Ovary (tissue), 9 donors: ENCODE data around the gene TOB2. TPM values are rescaled to one million over a fixed set of nuclear protein-coding genes. Genes with fewer than 3 reads are reported as not detected.
"Not testable (repeated sequence)": the region's sequence is repeated elsewhere in the genome, so short reads cannot be mapped to it uniquely, and the experiment has no call there.

Experiments
- DNase-seq, 5 donors: peaks; one replicate each; pipeline ENCODE4 v3.0.0-alpha.2; 2019 to 2020
- H3K27ac ChIP-seq, 2 donors: fragments of 200-600 bp; one replicate each; pipeline versions ENCODE4 v1.5.1 to v1.8.0; 2019 to 2022
- H3K27me3 ChIP-seq: fragments of 200-600 bp; one replicate; pipeline ENCODE4 v1.8.0; 2022
- H3K36me3 ChIP-seq: fragments of 200-600 bp; sonication (generic); one replicate; pipeline ENCODE4 v1.5.1; 2019
- H3K4me1 ChIP-seq: one replicate; pipeline ENCODE4 v1.8.1; 2013; ENCODE audit warnings: mild to moderate bottlenecking, moderate library complexity; ENCODE audit not compliant: insufficient read depth
- H3K4me3 ChIP-seq: fragments of 200-600 bp; sonication (generic); one replicate; pipeline ENCODE4 v1.5.1; 2017
- H3K9me3 ChIP-seq, 2 donors: fragments of 200-600 bp in 1 of 2; sonication (generic) in 1 of 2; one replicate each; pipeline versions ENCODE4 v1.5.1 to v1.8.1; 2013 to 2019; ENCODE audit warnings: mild to moderate bottlenecking in 1 of 2, moderate library complexity in 1 of 2
- EP300 ChIP-seq: sonication (generic); formaldehyde crosslinking; IDR thresholded peaks from one replicate; pipeline ENCODE4 v1.6.1; 2017; ENCODE audit warnings: antibody characterized with exemption
- POLR2A ChIP-seq: fragments of 450-650 bp; IDR thresholded peaks from one replicate; pipeline ENCODE4 v1.6.1; 2017; ENCODE audit warnings: antibody characterized with exemption, mild to moderate bottlenecking, moderate library complexity
- WGBS, 3 donors: extraction: QIAGEN DNeasy Blood & Tissue Kit in 1 of 3; methylation state at CpG; one replicate each; pipeline versions ENCODE4 v1.1.5 to v1.1.7; 2013 to 2017; 5-methylcytosine and 5-hydroxymethylcytosine counted together
- intact Hi-C, 4 donors: fragments of 100-400 bp; cut with DNase I; formaldehyde crosslinking; loops; one replicate each; pipeline versions ENCODE4 v1.11.0 to v1.15.1; 2022 to 2023
- polyA plus RNA-seq, 2 donors: library from polyadenylated mRNA; stranded (reverse); fragments of 200-250 nt in 1 of 2; fragments of 350-450 nt in 1 of 2; fragmentation: Illumina TruSeq in 1 of 2; extraction: RNeasy Lipid Tissue Mini Kit (QIAGEN cat#74804) in 1 of 2; gene quantifications; one replicate each; pipeline ENCODE4 v1.2.3, GENCODE V29; 2013 to 2014
- total RNA-seq, 7 donors: library from RNA; depleted of rRNA in 2 of 7; stranded (reverse); fragments of >200 nt in 2 of 7; fragmentation: NEBNext Ultra II Directional in 3 of 7; extraction: Animal tissue kit (Norgen Biotek cat#: 25700) in 3 of 7; gene quantifications; one replicate each; pipeline versions ENCODE4 v1.1.0 to v1.2.4, GENCODE V29; 2016 to 2023
- TF ChIP-seq, protein P1 (sequence below), 3 donors: fragments of 450-650 bp in 2 of 3; fragments of 200-600 bp in 1 of 3; IDR thresholded peaks; one replicate each; pipeline versions ENCODE4 v1.5.1 to v1.8.0; 2016 to 2022; ENCODE audit warnings: antibody characterized with exemption in 3 of 3, mild to moderate bottlenecking in 1 of 3
- donor health status: DM: no; HTN: no; CAD: no; lungs with moderate emphysema.
- donor health status: DM: no; HTN: no; CAD: no.
- donor health status: Bipolar disorder and iron deficiency.
- donor health status: DM: yes; HTN: yes; CAD: no.
- donor health status: DM: no; HTN: no; CAD: no.
- donor health status: DM: yes; HTN: yes; CAD: no.

TOB2 gene
- total and polyA plus RNA-seq, 9 donors: 22.8 to 110 (median 57.7) TPM

DNA sequence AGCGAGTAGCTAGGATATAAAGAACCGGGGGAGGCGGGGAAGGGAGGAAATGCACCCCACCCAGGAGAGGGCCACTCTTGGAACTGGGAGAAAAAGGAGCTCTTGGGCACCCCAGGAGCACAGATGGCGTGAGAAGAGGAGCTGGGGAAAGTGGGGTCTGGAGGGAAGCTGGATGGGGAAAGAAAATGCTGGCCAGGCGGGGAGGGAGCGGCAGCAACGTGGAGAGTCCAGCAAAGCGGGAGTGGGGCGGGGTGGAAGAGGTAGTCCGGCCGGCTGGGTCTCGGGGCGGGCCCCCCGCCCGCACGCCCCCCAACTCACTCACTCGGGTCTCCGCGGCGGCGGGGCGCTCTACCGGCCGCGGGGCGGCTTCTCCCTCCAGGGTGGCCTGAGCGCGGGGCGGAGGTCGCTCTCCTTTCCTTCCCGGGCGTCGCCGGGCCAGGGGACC, 522 bp downstream of the TOB2 start:
- peak overlapping the region; percentile 94 for H3K4me3 ChIP-seq
- no peak for TF ChIP-seq EP300
- TF ChIP-seq, protein P1, sequence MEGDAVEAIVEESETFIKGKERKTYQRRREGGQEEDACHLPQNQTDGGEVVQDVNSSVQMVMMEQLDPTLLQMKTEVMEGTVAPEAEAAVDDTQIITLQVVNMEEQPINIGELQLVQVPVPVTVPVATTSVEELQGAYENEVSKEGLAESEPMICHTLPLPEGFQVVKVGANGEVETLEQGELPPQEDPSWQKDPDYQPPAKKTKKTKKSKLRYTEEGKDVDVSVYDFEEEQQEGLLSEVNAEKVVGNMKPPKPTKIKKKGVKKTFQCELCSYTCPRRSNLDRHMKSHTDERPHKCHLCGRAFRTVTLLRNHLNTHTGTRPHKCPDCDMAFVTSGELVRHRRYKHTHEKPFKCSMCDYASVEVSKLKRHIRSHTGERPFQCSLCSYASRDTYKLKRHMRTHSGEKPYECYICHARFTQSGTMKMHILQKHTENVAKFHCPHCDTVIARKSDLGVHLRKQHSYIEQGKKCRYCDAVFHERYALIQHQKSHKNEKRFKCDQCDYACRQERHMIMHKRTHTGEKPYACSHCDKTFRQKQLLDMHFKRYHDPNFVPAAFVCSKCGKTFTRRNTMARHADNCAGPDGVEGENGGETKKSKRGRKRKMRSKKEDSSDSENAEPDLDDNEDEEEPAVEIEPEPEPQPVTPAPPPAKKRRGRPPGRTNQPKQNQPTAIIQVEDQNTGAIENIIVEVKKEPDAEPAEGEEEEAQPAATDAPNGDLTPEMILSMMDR (IDR thresholded peaks at IDR 0.05): no peak
- TF ChIP-seq POLR2A: no peak
- no peaks in the 10 kb centered on the region for H3K27me3 ChIP-seq
- H3K4me1 ChIP-seq: peaks cover 6% of the 10 kb centered on the region
- H3K36me3 ChIP-seq: no peaks in the 10 kb centered on the region
- no peaks in the 10 kb centered on the region for H3K9me3 ChIP-seq
- peak overlapping the region; percentile 82 to 98 for H3K27ac ChIP-seq
- 0 to 1% (median 1%) methylated on average over 25 to 34 of the region's 34 CpGs for WGBS, 3 donors
- DNase-seq: peak; percentile 39 to 67 (median 60)
- intact Hi-C loops: no loop called here

DNA sequence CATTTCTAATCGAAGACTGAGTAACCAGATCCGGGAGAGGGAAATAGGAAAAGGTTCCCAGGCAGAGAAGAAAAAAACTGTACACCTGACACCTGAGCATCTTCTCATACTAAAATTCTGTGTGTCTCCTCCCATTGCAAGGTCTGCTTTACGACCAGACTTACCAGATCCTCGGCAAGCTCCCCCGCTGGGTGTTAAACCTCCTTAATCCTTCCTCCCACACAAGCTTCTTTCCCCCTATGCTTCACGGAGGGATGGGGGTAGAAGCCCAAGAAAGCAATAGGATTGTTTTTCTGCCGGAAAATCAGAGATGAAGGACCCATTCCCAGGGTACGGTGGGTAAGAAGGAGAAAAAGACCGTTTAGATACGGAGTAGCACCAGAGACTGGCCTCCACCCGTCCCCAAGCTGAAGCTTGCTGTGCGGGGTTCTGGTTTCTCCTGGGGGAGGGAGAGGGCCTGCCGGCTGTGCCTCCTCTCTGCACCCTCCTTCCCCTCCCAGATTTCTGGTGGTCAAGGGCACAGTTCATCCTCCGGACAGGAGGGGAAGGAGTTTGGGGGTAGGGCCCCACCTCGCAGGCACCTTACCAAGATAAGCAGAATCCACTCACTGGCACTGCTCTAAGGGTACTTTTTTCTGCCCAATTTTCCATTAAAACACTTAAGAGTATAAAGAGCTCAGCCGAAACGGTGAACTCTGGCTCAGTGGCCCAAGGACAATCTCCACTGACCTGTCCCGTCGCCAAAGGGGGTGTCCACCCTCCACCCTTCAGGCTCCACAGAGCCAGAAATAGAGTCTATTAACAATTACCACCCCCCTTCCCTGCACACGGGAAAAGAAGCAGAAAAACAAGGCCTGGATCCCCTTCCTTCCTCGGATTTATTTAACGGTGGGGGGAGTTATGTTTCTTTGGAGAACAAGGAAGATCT, 1.2 kb downstream of the TOB2 start:
- WGBS, 3 donors: 0 to 1% (median 1%) methylated on average over 22 of the region's 22 CpGs
- Histone ChIP-seq H3K4me3 (peak overlapping the region; percentile 94), H3K9me3 (no peaks in the 10 kb centered on the region), H3K36me3 (no peaks in the 10 kb centered on the region), H3K27me3 (no peaks in the 10 kb centered on the region), H3K4me1 (peaks cover 6% of the 10 kb centered on the region), H3K27ac (peak overlapping the region; percentile 82 to 98)
- TF ChIP-seq POLR2A: no peak
- TF ChIP-seq, protein P1 (IDR thresholded peaks at IDR 0.05): no peak
- DNase-seq: peak in 4 of 5 donors; percentile 47 to 57 (median 55)
- intact Hi-C loops: no loop called here

DNA sequence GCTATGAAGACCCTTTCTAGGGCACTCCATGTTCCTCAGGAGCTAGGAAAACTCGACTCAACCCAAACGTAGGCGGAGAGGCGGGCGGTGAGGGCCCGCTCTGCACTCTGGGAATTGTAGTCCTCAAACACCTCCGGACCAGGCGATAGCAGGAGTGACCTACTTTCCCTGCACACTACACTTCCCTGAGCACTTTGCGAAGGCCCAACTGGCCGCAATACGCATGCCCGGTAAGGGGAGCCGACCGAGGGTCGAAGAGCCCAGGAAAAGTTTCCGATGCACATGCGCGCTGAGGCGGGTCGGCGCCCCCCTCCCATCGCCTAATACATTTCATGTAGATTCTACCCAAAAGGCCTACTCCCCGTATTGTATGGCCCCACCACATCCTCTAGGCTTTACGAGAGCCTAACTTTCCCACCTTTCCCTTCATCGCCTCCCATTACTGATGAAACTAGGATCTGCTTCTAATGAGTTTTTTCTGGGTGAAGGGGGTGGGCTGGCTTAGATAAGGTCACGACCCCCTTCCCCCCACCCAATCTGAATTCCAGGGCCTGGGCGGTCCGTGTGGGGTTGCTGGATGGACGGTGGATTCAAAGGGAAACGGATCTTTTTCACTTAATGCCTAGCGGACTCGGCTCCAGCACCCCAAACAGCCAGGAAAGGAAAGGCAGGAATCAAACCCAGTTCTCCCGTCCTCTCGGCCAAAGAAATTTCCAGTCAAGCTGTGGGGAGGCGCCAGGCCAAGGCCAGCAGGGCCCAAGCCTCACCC, 2.1 kb downstream of the TOB2 start:
- 0 to 1% (median 0%) methylated on average over 35 of the region's 35 CpGs for WGBS, 3 donors
- peaks cover 6% of the 10 kb centered on the region for H3K4me1 ChIP-seq
- H3K27ac ChIP-seq: peak overlapping the region; percentile 82 to 98
- intact Hi-C loops: no loop called here
- TF ChIP-seq, protein P1 (IDR thresholded peaks at IDR 0.05): peak in 2 of 3 donors; percentile 10 to 18
- TF ChIP-seq POLR2A (no peak), EP300 (no peak)
- peak overlapping the region; percentile 94 for H3K4me3 ChIP-seq
- DNase-seq: peak; percentile 92 to 94 (median 93)
- H3K27me3 ChIP-seq: no peaks in the 10 kb centered on the region
- no peaks in the 10 kb centered on the region for H3K9me3 ChIP-seq
- H3K36me3 ChIP-seq: no peaks in the 10 kb centered on the region

DNA sequence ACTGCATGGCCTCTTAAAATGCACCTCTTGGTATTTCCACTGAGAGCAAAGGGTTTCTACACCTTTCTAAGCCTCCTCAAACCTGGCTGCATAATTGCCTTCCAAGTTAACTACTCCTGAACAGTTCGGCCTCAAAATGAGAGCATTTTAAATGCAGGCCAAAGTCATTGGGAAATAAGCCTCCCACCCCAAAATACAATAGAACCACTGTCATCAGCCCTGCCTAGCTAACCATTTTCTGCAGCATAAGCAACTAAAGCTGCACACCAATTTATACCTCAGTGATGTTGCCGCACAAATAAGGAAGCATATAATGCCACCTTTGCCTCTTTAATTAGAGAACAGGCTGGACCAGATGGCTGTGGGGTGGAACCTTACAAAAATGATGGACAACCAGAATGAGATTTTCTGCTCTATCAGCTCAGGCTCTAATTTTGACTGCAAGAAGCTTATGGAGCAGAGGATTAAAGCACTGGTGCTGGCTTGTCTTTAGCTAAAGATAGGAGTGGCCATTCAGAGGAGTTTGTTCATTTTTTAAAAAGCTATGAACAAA, 4.3 kb downstream of the TOB2 start:
- no peaks in the 10 kb centered on the region for H3K27me3 ChIP-seq
- H3K4me3 ChIP-seq: no peak overlapping the region
- no peaks in the 10 kb centered on the region for H3K36me3 ChIP-seq
- peaks cover 3% of the 10 kb centered on the region for H3K4me1 ChIP-seq
- 58 to 70% (median 59%) methylated on average over 2 of the region's 2 CpGs for WGBS, 3 donors
- DNase-seq: no peak
- H3K27ac ChIP-seq: no peak overlapping the region
- H3K9me3 ChIP-seq: no peaks in the 10 kb centered on the region
- TF ChIP-seq, protein P1 (IDR thresholded peaks at IDR 0.05): no peak
- TF ChIP-seq POLR2A (no peak), EP300 (no peak)
- intact Hi-C loops: no loop called here

DNA sequence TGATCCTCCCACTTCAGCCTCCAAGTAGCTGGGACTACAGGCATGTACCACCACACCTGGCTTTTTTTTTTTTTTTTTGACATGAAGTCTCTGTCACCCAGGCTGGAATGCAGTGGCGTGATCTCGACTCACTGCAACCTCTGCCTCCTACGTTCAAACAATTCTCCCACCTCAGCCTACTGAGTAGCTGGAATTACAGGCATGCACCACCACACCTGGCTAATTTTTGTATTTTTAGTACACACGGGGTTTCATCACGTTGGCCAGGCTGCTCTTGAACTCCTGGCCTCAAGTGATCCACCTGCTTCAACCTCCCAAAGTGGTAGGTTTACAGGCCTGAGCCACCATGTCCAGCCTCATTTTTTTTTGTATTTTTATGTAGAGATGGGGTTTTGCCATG, 6.1 kb downstream of the TOB2 start:
- H3K27ac ChIP-seq, DNase-seq, H3K27me3 ChIP-seq, intact Hi-C loops, H3K4me3 ChIP-seq, H3K4me1 ChIP-seq, H3K9me3 ChIP-seq, H3K36me3 ChIP-seq: not testable (repeated sequence)
- WGBS, 3 donors: 61 to 80% (median 67%) methylated on average over 5 of the region's 5 CpGs
